ENCODE data around the gene ART1.
"Not testable (repeated sequence)": the region's sequence is repeated elsewhere in the genome, so short reads cannot be mapped to it uniquely, and the experiment has no call there.

DNA sequence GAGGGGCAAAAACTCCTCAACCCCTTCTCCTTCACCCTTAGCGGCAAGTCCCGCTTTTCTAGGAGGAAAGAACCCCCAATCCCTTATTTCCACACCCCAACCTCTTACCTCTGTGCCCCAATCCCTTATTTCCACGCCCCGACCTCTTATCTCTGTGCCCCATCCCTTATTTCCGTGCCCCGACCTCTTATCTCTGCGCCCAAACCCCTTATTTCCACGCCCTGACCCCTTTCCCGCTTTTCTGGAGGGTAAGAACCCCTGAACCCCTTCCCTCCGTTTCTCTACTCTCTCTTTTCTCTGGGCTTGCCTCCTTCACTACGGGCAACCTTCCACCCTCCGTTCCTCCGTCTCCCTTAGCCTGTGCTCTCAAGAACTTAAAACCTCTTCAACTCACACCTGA is 3.9 kb downstream of the ART1 start:
- TF ChIP-seq, protein P1, sequence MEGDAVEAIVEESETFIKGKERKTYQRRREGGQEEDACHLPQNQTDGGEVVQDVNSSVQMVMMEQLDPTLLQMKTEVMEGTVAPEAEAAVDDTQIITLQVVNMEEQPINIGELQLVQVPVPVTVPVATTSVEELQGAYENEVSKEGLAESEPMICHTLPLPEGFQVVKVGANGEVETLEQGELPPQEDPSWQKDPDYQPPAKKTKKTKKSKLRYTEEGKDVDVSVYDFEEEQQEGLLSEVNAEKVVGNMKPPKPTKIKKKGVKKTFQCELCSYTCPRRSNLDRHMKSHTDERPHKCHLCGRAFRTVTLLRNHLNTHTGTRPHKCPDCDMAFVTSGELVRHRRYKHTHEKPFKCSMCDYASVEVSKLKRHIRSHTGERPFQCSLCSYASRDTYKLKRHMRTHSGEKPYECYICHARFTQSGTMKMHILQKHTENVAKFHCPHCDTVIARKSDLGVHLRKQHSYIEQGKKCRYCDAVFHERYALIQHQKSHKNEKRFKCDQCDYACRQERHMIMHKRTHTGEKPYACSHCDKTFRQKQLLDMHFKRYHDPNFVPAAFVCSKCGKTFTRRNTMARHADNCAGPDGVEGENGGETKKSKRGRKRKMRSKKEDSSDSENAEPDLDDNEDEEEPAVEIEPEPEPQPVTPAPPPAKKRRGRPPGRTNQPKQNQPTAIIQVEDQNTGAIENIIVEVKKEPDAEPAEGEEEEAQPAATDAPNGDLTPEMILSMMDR (IDR thresholded peaks at IDR 0.05; ENCODE audit: borderline replicate concordance, extremely low read depth, low read length, poor library complexity, severe bottlenecking) = not testable (repeated sequence)
- TF ChIP-seq EZH2 (IDR thresholded peaks at IDR 0.05; ENCODE audit: borderline replicate concordance, low read depth, low read length, severe bottlenecking) = not testable (repeated sequence)
